NCI-H2081 treated with DMSO at 0.1 percent for 48 hours (cell line): ENCODE results near the gene CHURC1.

Experiments
- DNase-seq: peaks from one replicate; lab custom pipeline; 2025; lab: John Stamatoyannopoulos, UW

Gene CHURC1

DNA sequence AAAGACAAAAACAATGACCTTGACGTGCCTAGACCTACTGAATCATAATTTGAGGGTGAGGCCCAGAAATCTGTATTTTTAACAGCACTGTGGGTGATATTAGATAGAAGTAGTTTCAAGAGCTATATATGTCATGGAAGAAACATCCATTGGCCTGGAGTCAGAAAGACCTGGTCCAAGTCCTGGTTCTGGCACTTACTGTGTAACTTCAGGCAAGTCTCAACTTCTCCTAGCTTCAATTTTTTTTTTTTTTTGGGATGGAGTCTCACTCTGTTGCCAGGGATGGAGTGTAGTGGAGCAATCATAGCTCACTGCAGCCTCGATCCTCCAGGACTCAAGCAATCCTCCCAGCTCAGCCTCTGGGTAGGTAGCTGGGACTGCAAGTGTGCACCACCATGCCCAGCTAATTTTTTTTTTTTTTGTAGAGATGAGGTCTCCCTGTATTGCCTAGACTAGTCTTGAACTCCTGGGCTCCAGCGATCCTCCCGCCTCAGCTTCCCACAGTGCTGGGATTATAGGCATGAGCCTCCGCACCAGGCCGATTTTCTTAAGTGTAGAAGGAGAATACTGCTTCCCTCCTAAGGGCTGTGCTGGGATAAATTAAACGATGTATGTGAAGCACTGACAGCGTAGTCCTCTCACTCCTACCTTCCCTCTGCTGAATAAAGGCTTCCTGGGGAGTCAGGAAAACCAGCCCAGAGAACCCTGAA lies 42.6 kb downstream of the CHURC1 start:
- no peak for DNase-seq

DNA sequence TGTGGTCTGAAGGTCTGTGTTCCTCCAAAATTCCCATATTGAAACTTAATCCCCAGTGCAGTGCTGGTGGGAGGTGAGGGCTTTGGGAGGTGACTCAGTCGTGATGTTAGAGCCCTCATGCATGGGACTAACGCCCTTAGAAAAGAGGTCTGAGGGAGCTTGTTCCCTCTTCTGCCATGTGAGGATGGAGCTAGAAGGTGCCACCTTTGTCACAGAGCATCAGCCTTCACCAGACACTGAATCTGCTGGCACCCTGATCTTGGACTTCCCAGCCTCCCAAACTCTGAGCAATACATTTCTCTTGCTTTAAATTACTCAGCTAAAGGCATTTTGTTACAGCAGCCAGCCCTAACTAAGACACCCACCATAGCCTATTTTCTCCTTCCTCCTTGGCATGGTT lies 43.9 kb downstream of the CHURC1 start:
- no peak for DNase-seq

DNA sequence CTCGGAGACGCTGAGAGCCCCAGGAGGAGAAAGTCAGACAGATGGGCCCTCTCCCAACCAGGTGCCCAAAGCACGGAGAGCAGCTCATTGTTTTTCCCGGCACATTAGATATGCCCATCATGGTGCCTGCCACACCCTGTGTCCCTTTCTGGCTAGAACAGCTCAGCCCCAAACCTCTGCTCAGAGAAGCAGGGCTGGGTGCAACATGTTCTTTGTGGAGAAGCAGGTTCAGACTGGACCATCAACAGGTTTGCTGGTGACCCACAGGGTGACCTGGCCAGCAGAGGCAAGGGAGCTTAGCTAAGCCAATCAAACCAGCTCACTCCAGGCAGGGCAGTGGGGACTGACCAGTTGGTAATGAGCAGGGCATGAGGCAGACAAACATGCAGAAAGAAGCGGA lies 44.5 kb downstream of the CHURC1 start:
- DNase-seq, result no peak

DNA sequence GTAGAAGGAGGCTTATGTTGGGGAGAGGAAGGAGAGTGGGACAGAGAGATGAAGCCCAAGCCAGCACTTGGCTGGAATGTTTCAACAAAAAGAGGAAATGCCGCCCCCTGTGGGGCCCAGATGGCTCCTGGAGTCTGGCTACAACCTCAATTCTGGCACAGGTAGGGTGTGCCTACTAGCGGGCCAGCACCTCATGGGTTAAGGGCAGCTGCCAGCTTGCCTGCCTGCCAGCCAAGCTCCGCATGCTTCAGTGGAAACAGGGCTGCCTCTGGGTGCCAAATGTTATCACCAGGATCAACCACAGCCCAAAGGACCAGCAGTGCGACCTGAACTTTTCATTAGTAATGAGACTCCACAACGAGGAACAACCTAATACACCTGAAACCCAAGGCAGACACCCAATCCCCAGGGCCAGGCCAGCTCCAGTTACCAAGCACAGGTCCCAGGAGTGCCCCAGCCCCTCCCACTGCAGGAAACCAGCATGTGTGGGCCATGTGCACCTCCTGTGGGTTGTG lies 46.6 kb downstream of the CHURC1 start:
- peak; percentile 28 for DNase-seq

DNA sequence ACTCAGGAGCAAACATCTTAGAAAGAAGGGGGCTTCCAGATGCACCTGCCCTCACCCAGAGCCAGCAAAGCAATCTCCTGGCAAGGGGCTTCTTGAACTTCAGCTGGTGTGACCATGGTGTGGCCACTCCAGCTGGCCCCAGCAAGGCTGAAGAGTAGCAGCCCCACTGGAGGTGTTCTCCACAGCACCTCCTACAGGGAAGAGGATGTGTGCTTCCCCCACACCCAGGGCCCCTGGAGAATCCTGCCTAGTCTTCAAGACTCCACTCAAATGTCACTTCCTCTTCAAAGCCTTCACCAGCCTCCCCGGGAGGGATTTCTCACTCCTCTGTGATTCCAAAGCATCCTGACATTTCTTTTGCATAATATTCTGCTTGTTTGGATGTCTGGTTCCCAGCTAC lies 49.4 kb downstream of the CHURC1 start:
- DNase-seq, result no peak

DNA sequence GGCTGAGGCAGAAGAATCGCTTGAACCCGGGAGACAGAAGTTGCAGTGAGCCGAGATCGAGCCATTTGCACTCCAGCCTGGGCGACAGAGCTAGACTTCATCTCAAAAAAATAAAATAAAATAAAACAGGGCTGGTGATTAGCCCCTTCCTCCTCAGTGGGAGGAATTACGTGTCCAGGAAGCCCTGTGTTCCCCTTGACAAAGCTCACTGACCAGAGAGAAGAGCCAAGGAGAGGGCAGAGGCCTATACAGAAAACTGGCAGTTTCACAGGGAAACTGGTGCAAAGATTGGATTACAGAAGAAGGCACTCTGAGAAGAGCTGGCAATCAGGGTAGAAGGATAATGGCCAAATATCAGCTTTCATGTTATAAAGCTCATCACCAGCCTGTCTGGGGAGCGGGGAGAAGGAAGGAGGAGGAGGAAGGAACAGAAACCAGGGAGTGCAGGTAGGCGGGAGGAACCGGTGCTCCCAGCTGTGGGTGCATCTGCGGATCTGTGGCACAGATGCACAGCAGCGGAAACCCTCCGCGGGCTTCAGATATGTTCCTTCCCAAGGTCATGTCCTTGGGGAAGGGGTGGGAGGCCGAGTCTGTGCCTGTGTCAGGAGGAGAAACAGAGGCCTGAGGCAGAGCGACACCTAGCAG lies 51.2 kb downstream of the CHURC1 start:
- DNase-seq, result no peak

DNA sequence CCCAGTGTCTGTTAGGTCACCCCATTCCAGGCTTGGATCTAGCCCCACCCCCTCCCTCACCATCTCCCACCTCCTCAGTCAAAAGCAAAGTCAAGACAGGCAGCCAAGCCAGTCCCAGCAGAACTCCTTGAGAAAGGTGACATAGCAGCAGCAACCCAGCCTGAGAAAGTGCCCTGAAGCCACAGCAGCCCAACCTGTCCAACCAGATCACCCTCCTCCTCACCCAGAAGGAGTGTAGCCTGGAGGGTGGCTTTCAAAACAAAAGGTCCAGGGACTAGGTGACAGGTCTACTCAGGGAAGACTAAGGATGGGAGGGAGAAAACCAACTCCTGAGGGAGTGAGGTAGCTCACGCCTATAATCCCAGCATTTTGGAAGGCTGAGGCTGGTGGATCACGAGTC lies 52.7 kb downstream of the CHURC1 start:
- no peak for DNase-seq

DNA sequence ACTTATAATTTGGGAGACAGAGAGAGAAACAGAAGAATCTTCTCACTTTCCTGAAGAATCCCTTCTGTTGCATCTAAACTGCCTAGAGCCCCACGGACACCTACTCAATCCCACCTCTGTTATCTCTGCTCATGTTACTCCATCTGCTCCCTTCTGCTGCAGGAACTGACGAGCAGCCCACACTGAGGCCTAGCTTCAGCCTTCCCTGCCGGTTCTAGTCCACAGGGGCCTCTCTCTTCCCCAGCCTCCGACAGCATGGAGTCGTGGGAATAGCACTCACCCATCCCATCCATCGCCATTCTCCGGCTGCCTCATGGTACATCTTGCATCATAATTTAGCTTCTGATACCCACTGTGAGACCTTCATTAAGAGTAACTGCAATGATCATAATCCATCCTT lies 53.9 kb downstream of the CHURC1 start:
- no peak for DNase-seq

DNA sequence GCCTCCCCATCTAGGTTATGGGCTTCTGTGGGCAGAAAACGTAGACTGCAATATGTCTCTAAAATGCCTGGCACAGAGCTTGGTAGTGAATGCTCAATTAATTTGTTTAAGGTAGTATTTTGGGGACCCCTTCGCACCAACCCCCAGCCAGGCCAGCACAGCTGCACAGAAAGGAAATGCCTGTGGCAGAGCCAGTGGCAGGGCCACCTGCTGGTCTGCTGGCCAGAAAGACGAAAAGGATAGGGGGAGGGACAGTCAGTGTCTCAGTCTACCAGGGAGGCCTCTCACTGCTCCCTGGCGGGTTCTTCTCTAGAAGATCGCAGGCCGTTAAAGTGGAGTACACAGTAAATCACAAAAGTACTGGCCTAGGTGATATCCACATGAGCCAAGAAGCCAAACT lies 54.4 kb downstream of the CHURC1 start:
- no peak for DNase-seq

DNA sequence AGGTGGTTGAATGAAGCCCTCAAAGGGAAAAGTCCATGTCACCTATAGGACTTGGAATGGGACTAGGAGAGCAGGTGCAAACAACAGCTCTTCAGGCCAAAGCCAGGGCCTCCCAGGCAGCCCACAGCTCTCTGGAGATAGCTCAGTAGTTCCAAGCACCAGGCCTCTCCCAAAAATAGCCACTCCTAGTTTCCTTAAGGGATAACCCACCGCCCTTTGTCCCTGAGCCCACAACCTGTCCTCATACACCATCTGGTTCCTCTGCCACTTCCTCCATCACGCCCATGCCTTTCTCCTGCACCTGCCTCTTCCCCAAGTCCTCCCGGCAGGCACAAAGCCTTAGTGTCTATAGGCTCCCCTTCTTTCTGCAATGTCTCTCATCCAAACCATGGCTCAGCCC lies 55.8 kb downstream of the CHURC1 start:
- DNase-seq, result no peak

DNA sequence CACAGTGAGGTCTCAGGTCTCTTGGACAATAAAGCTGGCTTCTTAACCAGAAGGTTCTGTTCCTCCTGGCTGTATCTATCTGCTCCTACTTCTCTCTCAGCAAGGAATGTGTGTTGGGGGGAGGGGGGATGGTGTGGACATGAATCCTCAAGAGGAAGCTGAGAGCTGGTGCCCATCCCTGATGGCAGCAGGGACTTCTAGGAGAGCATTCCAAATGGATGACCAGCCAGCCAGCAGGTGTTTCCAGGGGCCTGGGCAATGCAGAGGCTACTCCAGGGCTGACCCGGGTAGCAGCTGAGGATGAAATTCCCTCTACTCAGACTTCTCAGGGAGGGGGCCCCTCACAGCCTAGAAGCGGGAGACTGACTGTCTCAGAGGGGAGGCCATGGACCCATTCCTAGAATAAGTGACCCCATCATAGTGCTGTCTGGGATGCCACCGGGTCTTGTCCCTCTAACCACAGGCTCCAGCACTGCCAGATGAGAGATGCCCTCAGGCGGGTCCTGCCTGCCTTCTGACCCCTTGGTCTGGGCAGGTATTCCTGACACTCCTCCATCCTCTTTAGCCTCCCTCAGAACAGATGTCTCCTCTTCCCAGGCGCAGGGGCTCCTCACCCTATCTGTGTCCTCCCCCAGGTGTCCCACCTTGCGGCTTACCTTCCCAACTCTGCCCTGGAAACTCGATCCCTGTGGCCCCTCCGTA lies 56.7 kb downstream of the CHURC1 start:
- no peak for DNase-seq

DNA sequence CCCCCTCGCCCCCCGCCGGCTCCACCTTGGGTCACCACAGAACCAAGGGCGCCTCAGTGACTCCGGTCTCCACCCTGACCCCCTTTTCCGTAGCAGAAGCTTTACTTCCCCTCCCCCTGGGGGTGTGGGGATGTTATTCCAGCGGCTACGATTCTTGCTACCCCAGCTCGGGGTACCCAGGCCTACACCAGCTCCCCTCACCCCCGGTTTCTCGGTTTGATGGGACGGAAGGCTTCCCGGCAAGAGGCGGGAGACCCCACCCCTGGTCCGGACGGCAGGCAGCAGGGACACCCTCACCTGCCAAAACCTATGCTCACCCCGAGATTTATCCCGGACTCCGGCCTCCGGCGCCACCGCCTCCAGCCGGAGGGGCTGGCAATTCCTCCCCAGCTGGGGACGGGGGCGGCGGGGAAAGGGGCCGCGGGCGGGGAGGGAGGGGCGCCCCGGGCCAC lies 57.3 kb downstream of the CHURC1 start:
- no peak for DNase-seq

DNA sequence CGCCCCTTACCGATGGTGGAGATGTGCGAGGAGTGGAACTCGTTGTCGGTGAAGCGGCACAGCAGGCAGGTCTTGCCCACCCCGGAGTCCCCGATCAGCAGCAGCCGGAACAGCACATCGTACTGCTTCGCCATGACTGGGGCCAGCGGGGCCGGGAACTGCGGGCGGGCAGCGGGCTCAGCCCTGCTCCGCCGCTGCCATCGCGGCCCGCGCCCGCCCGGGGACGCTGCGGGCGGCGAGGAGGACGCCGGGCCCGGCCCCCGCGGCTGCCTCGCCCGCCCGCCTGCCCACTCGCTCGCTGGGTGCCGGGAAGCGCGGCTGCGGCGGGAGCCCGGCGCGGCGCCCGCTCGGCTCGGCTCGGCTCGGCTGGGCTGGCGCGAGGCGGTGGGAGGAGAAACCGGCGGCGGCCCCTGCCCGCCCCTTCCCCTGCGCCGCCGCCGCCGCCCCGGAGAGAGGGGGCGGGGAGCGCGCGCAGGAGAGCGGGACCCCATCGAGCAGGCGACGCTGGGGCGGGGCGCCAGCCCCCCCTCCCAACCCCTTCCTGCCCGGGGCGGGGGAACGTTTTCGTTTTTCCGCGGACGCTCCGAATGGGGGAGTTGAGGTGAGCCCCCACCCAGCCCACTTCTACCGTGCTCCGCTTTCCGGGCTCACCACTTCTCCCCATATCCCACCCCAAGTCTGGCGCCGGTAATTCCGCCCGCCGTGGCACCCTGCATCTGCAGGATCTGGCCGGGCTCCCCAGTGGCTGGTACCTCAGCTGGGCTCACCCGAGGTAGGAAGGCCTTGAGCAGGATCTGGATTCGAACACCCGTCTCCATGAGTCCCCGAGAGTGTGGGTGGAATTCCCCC lies 57.9 kb downstream of the CHURC1 start, which contains the start of gene RAB15:
TSS of gene RAB15 (minus strand) at position 394 of the 849 bp plus-strand sequence. CDS start at position 134, 260 bp downstream.
- no peak for DNase-seq

DNA sequence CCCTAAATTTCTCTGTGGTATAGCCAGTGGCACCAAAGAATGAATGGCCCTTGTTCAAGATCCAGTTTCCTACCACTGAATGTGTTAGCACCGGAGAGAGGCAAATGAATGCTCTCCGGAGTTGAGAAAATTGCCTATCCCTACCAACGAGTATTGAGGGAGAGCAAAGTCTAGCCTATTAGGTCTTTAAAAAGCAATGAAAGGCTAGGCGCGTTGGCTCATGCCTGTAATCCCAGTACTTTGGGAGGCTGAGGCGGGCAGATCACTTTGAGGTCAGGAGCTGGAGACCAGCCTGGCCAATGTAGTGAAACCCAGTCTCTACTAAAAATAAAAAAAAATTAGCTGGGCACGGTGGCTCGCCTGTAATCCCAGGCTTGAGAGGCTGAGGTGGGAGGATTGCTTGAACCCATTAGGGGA lies 58.8 kb downstream of the CHURC1 start:
- no peak for DNase-seq

DNA sequence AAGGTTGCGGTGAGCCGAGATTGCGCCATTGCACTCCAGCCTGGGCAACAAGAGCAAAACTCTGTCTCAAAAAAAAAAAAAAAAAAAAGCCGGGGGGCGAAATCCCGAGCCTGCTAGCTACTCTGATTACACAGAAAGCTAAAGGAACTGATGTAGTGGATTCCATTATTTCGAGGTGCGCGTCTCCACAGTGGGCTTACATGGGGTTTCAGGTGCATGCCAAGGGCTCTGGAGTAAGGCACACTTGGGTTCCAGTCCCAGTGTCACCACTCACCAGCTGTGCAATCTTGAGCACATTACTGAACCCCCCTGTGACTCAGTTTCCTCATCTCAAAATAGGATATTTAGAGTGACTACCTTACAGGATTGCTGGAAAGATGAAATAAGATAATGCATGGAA lies 59.6 kb downstream of the CHURC1 start:
- DNase-seq, result no peak

DNA sequence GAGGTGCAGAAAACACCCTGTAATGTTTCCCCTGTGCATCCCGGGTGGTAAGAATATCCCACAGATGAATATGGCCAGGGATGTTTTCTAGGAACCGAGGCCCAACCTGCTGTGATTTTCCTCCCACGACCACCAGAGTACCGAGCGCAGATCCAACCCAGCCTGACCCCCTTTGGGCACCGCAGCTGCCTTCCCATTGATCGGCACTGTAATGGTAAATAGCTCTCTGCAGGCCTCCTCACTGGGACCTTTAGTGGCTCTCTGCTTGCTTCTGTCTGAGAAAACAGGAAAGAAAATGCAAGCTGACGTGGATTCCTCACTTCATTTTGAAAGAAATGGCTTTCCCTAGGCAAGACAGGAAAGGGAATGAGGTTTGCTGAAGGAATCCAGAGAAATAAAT lies 60.3 kb downstream of the CHURC1 start:
- no peak for DNase-seq

DNA sequence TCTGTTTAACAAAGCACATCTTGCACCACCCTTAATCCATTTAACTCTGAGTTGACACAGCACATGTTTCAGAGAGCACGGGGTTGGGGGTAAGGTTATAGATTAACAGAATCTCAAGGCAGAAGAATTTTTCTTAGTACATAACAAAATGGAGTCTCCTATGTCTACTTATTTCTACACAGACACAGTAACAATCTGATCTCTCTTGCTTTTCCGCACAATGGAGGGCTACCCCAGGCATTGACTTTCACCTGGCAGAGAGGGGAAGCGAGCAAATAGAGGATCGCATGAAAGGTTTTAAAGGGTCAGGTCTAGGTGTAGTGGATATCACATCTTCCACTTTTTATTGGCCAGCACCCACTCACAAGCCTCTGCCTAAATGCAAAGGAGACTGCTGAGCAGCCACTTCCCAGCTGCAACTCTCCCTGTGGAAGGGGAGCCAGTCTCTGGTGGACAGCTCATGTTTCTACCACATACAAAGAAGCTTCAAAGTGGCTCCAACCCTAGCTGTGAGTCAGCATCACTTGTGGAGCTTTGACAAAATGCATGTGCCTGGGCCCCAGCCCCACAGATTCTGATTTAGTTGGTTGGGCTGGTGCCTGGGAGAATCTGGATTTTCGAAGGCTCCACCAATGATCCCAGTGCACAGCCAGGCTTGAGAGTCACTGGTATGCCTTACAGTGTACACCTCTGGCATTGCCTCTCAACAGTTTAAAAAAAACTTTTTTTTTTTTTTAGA lies 65.2 kb downstream of the CHURC1 start:
- no peak for DNase-seq

DNA sequence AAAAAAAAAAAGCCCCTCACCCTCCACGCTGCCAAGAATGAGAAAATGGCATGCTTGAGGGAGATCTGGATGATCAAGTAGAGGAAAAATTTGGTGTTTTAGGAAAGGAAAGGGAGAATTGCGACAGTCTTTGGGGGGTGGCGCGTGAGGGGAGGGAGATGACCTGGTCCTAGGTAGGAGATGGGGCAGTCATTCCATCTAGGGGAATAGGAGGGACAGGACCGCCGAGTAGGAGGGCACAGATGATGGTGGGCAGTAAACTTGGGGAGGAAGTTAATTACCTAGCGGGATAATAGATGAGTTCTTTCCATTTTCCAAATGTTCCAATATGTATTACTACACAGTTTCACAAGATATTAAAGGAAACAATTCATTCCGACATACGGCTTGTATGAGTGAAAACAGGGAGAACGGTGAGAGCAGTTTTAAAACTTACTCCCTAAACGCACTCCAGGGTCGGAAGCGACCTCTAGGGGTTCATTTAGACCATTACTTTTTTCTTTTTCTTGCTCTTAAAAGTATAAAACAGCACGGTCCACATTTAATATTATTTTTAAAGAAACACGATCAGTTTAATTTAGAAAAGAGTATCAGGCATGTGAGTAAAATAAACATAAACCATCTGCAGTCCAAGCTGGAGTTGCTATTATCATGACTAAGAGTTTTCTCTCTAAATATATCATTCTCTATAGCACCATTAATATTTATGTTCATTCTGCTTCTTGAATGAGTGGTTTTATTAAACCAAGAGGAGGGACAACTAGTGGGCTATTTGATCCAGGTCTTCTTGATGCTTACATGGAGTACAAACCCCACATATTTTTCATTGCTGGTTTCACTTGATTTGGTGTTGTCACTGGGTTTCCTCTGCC lies 69.4 kb downstream of the CHURC1 start:
- no peak for DNase-seq
